GM12865 (cell line): ENCODE data around the gene PIP5K1A.

Source experiments
- DNase-seq: peaks from one replicate; pipeline ENCODE4 v3.0.0; 2010; ENCODE audit warnings: low read depth
- H3K4me3 ChIP-seq: 2 replicates; pipeline ENCODE4 v1.5.1; 2011; ENCODE audit warnings: mild to moderate bottlenecking, low read depth, low read length, control low read depth
- TF ChIP-seq, protein P1 (sequence below): IDR thresholded peaks from 2 replicates; pipeline ENCODE4 v1.5.1; 2011; ENCODE audit warnings: low read length, control low read depth, low read depth, inconsistent platforms; ENCODE audit not compliant: insufficient read depth; ENCODE audit errors: missing control alignments

PIP5K1A gene

DNA sequence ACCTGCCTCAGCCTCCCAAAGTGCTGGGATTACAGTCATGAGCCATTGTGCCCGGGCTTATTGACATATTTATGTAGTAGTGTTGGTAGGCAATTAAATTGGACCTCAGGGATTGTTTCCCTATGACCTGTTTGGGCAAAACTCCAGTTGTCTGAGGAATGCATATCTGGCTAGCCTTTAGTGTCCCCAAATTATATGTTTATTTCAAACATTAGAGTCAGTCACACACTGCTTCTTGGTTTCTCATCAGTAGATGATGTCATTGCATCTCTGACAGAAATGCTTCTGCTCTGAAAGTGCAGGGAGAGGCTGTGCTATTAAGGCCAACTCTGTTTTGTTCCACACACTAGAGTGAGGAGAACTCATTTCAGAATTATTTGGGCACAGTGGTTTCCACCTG is 12.5 kb downstream of the PIP5K1A start:
- no peak for DNase-seq
- no peak overlapping the region for H3K4me3 ChIP-seq
- TF ChIP-seq, protein P1, sequence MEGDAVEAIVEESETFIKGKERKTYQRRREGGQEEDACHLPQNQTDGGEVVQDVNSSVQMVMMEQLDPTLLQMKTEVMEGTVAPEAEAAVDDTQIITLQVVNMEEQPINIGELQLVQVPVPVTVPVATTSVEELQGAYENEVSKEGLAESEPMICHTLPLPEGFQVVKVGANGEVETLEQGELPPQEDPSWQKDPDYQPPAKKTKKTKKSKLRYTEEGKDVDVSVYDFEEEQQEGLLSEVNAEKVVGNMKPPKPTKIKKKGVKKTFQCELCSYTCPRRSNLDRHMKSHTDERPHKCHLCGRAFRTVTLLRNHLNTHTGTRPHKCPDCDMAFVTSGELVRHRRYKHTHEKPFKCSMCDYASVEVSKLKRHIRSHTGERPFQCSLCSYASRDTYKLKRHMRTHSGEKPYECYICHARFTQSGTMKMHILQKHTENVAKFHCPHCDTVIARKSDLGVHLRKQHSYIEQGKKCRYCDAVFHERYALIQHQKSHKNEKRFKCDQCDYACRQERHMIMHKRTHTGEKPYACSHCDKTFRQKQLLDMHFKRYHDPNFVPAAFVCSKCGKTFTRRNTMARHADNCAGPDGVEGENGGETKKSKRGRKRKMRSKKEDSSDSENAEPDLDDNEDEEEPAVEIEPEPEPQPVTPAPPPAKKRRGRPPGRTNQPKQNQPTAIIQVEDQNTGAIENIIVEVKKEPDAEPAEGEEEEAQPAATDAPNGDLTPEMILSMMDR, result no peak

- TF ChIP-seq, protein P1, result no peak
- DNase-seq, result no peak
- H3K4me3 ChIP-seq, result no peak overlapping the region
Measured at GRCh38 chr1:151211972-151212705, 13.8 kb downstream of the PIP5K1A start.

- DNase-seq, result no peak
- TF ChIP-seq, protein P1, result no peak
Measured at GRCh38 chr1:151213560-151213959, 15.2 kb downstream of the PIP5K1A start.

GRCh38 chr1:151221616-151222015 is 23.3 kb downstream of the PIP5K1A start:
- no peak overlapping the region for H3K4me3 ChIP-seq
- TF ChIP-seq, protein P1, result no peak
- no peak for DNase-seq

More at GRCh38 chr1:151213560-151213959, 15.2 kb downstream of the PIP5K1A start:
- no peak overlapping the region for H3K4me3 ChIP-seq

DNA sequence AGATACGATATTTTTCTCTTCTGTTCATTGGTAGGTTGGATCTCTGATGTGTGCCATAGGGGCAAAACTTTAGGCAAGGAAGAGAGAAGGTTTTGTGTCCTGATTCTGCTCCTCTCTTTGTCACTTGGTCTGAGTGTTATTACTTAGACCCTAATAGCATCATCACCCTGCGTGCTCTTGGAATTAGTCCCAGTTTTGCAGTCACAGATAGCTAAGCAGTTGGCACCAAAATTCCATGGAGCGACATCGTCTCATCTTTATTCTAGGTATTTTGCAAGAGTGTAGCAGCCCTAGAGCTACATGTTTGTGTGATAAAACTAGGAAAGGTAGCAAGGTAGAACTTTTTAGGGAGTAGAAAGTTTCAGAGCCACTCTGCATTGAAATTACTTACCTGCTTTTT is 23.8 kb downstream of the PIP5K1A start:
- TF ChIP-seq, protein P1, result no peak
- H3K4me3 ChIP-seq, result no peak overlapping the region
- DNase-seq, result no peak

GRCh38 chr1:151235235-151235634 is 36.9 kb downstream of the PIP5K1A start:
- H3K4me3 ChIP-seq, result no peak overlapping the region
- TF ChIP-seq, protein P1, result no peak

More at GRCh38 chr1:151235235-151235634, 36.9 kb downstream of the PIP5K1A start:
- no peak for DNase-seq
